Upper lobe of left lung (tissue), 4 donors: ENCODE measurements around the gene OTOF.

Experiments
- POLR2A ChIP-seq, 4 donors: fragments of 450-650 bp; IDR thresholded peaks; one replicate each; pipeline ENCODE4 v1.5.1; 2016 to 2017; ENCODE audit warnings: antibody characterized with exemption in 4 of 4, mild to moderate bottlenecking in 2 of 4
- POLR2AphosphoS5 ChIP-seq, 2 donors: sonication (generic); formaldehyde crosslinking; IDR thresholded peaks; one replicate each; pipeline ENCODE4 v1.5.1; 2017; ENCODE audit warnings: antibody characterized with exemption in 2 of 2

- no peak for TF ChIP-seq POLR2AphosphoS5 (IDR thresholded peaks at IDR 0.05)
- no peak for TF ChIP-seq POLR2A (IDR thresholded peaks at IDR 0.05)
Measured at GRCh38 chr2:26457251-26457666, 20.7 kb downstream of the OTOF start.
